ENCODE measurements around the gene STARD3NL.

Gene STARD3NL

DNA sequence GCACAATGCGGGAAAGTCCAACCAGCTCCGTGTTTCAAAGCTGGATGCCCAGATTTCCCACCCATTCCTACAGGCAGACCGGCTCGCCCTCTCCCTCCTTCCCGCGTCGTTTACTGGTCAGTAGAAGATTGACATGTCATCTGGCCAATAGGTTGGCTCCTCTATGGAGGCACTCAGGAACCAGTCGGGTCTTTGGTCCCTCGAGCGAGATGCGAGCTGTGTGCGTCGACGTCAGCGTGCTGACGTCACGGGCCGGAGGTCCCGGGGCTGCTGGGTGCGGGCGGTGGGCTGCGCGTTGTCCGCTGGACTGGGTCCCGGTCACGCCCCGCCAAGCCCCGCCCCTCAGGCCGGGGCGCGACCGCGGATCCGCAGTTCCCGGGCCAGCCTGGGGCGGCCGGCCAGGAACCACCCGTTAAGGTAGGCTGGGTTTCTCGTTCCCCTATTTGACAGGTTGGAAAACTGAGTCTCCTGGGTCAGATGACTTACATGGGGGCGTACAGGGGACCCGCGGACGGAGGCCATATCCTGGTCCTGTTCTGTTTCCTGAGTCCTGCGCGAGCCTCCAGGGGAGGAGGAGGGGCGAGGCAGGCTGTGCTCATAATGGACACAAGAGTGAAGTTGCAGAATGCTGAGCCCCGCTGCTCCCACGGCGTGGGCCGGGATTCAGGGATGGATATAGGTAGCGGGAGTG lies at the start of gene STARD3NL:
TSS of gene STARD3NL (plus strand) at position 242 of the 691 bp plus-strand sequence. CDS start 29,260 bp downstream, outside the sequence.
- TF ChIP-seq GATA3 (IDR thresholded peaks at IDR 0.05; ENCODE audit: low read depth, low read length): no peak
- TF ChIP-seq GATA2 (IDR thresholded peaks at IDR 0.05; ENCODE audit: low read depth, low read length): no peak

GRCh38 chr7:38129162-38129561 lies 48.9 kb upstream of the STARD3NL start:
- TF ChIP-seq GATA3 (IDR thresholded peaks at IDR 0.05; ENCODE audit: low read depth, low read length) (no peak), GATA2 (IDR thresholded peaks at IDR 0.05; ENCODE audit: low read depth, low read length) (no peak)

DNA sequence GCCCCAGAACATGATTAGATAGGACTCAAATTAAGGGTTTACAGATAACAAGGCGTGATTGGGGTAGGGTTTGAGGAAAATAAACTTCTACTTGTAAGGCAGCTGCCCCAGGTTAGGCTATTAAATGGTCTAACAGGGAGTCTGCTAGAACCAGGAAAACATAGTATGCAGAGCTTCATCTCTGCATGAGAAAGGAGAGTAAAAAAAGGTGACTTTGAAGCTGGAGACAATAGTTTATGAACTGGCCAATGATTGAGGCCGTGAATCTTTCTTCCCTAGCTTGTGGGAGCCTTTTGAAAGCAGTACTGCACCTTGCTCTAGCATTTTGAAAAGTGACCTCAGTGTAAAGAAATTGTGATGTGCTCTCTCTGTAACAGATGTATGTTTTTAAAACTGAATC lies 48.5 kb upstream of the STARD3NL start:
- TF ChIP-seq GATA3 (IDR thresholded peaks at IDR 0.05; ENCODE audit: low read depth, low read length) (no peak), GATA2 (IDR thresholded peaks at IDR 0.05; ENCODE audit: low read depth, low read length) (no peak)

- TF ChIP-seq GATA3 (IDR thresholded peaks at IDR 0.05; ENCODE audit: low read depth, low read length): no peak
- TF ChIP-seq GATA2 (IDR thresholded peaks at IDR 0.05; ENCODE audit: low read depth, low read length): no peak
These were observed 39.9 kb upstream of the STARD3NL start for GRCh38 chr7:38138171-38138570.

DNA sequence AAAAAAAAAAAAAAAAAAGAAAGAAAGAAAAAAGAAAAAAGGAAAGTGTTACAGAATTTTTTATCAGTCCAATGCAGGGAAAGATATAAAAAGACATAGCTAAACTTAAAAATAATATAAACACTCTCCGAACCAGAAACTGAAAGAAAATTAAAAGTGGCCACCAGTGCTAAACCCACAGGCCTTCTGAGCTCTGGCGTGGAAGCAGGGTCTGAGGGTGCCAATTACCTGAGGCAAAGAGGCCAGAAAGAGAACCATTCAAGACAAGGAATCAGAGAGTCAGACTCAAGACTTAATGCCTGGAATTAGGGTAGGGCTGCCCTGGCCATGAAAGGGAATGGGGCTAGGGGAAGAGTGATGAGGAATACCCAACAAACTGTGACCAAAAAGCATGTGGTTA lies 36.9 kb upstream of the STARD3NL start:
- no peak for TF ChIP-seq GATA3 (IDR thresholded peaks at IDR 0.05; ENCODE audit: low read depth, low read length)
- no peak for TF ChIP-seq GATA2 (IDR thresholded peaks at IDR 0.05; ENCODE audit: low read depth, low read length)

- TF ChIP-seq GATA3 (IDR thresholded peaks at IDR 0.05; ENCODE audit: low read depth, low read length) (no peak), GATA2 (IDR thresholded peaks at IDR 0.05; ENCODE audit: low read depth, low read length) (no peak)
These were observed 35.3 kb upstream of the STARD3NL start for GRCh38 chr7:38142736-38143135.

DNA sequence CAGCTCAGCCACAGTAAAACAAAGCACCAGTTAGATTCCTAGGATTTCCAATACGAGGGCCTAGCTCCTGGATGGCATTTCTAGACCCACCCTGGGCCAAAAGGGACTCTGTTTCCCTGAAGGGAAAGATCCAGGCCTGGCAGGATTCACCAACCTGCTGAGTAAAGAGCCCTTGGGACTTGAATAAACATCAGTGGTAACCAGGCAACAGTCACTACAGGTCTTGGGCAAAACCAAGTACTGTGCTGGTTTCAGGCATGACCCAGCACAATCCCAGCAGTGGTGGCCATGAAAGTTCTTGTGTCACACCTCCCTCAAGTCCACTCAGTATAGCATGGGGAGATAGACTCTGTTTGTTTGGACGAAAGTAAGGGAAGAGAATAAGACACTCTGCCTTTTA lies 31.0 kb upstream of the STARD3NL start:
- no peak for TF ChIP-seq GATA3 (IDR thresholded peaks at IDR 0.05; ENCODE audit: low read depth, low read length)
- no peak for TF ChIP-seq GATA2 (IDR thresholded peaks at IDR 0.05; ENCODE audit: low read depth, low read length)

DNA sequence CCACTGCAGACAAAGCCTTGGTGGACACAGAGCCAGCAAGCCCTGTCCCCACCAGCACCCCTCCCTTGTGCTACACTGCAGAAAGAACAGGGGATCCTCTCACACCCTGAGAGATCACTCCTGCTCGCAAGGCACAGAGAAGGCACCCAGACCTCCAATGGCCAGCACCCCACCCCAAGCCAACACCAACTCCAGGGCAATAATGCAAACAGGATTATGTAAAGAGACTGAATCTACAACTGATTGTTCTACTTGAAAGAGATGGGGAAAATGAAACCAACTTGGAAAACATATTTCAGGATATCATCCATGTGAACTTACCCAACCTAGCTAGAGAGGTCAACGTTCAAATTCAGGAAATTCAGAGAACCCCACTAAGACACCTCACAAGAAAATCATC lies 26.5 kb upstream of the STARD3NL start:
- no peak for TF ChIP-seq GATA3 (IDR thresholded peaks at IDR 0.05; ENCODE audit: low read depth, low read length)
- no peak for TF ChIP-seq GATA2 (IDR thresholded peaks at IDR 0.05; ENCODE audit: low read depth, low read length)

DNA sequence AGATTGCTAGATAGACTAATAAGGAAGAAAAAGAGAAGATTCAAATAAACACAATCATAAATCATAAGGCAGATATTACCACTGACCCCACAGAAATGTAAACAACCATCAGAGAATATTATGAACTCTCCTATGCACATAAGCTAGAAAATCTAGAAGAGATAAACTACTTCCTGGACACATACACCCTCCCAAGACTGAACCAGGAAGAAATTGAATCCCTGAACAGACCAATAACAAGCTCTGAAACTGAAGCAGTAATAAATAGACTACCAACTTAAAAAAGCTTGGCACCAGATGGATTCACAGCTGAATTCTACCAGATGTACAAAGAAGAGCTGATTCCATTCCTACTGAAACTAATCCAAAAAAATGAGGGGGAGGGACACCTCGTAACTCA lies 24.5 kb upstream of the STARD3NL start:
- TF ChIP-seq GATA3 (IDR thresholded peaks at IDR 0.05; ENCODE audit: low read depth, low read length): no peak
- no peak for TF ChIP-seq GATA2 (IDR thresholded peaks at IDR 0.05; ENCODE audit: low read depth, low read length)

GRCh38 chr7:38154278-38154677 lies 23.8 kb upstream of the STARD3NL start:
- TF ChIP-seq GATA2 (IDR thresholded peaks at IDR 0.05; ENCODE audit: low read depth, low read length): no peak
- no peak for TF ChIP-seq GATA3 (IDR thresholded peaks at IDR 0.05; ENCODE audit: low read depth, low read length)

- TF ChIP-seq GATA2 (IDR thresholded peaks at IDR 0.05; ENCODE audit: low read depth, low read length): peak; percentile 70
- TF ChIP-seq GATA3 (IDR thresholded peaks at IDR 0.05; ENCODE audit: low read depth, low read length): no peak
These were observed 18.0 kb upstream of the STARD3NL start for GRCh38 chr7:38160003-38160571.

DNA sequence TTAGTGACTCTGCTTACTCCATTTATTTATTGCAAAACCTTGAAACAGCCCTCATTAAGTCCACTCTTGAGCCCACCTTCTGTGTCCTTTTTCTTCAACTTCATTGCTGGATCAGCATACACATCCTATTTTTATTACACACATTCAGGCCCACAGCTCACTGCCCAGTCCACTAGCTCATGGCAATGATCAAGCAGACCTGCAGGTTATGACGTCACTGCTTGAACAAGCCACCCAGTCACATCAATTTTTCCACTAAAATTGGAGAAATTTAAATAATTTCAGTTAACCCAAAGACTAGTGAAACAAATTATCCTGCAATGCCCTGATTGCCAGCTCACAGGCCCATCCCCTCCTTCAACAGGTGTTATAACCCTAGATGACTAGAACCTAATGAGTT lies 16.0 kb upstream of the STARD3NL start:
- TF ChIP-seq GATA2 (IDR thresholded peaks at IDR 0.05; ENCODE audit: low read depth, low read length) (no peak), GATA3 (IDR thresholded peaks at IDR 0.05; ENCODE audit: low read depth, low read length) (no peak)

- TF ChIP-seq GATA3 (IDR thresholded peaks at IDR 0.05; ENCODE audit: low read depth, low read length) (no peak), GATA2 (IDR thresholded peaks at IDR 0.05; ENCODE audit: low read depth, low read length) (no peak)
These were observed 14.4 kb upstream of the STARD3NL start for GRCh38 chr7:38163671-38164070.

GRCh38 chr7:38168890-38169570 lies 9.0 kb upstream of the STARD3NL start:
- TF ChIP-seq GATA2 (IDR thresholded peaks at IDR 0.05; ENCODE audit: low read depth, low read length) (no peak), GATA3 (IDR thresholded peaks at IDR 0.05; ENCODE audit: low read depth, low read length) (no peak)

DNA sequence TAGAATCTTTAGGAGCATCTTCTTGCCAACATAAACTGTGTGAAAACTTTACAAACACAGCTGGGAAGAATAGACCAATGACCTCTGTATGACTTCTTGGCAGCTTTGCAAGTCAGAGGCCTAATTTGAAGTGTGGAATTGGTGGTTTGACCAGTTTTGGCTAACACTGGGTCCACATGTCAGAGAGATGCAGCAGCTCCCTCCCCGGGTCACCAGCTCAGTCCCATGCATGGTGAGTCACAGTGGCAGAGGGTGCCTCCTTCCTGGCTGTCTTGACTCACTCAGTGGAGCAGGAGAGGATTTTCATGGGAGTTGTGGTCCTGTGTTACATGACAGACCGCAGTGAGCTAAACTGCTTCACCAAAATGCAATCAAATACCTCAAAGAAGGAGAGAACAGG lies 8.2 kb upstream of the STARD3NL start:
- TF ChIP-seq GATA3 (IDR thresholded peaks at IDR 0.05; ENCODE audit: low read depth, low read length): no peak
- no peak for TF ChIP-seq GATA2 (IDR thresholded peaks at IDR 0.05; ENCODE audit: low read depth, low read length)
